Measurements from ENCODE around the gene PAPPA. TPM values are rescaled to one million over a fixed set of nuclear protein-coding genes. Genes with fewer than 3 reads are reported as not detected.

Gene PAPPA
- polyA plus RNA-seq, 1 donor from 2014 or later: 0.04 TPM

GRCh38 chr9:116142706-116143492 is 10.7 kb upstream of the PAPPA start:
- Mint-ChIP-seq H3K27me3 (peaks cover 7% of the 10 kb centered on the region), H3K9me3 (no peaks in the 10 kb centered on the region), H3K4me1 (no peaks in the 10 kb centered on the region), H3K27ac (no peak overlapping the region), H3K36me3 (no peaks in the 10 kb centered on the region), H3K4me3 (no peak overlapping the region)

GRCh38 chr9:116144038-116144437 is 9.6 kb upstream of the PAPPA start:
- Mint-ChIP-seq H3K27ac (no peak overlapping the region), H3K9me3 (no peaks in the 10 kb centered on the region), H3K36me3 (no peaks in the 10 kb centered on the region), H3K4me3 (no peak overlapping the region), H3K27me3 (peaks cover 7% of the 10 kb centered on the region), H3K4me1 (no peaks in the 10 kb centered on the region)

GRCh38 chr9:116144555-116144954 is 9.0 kb upstream of the PAPPA start:
- Mint-ChIP-seq H3K27ac (no peak overlapping the region), H3K36me3 (no peaks in the 10 kb centered on the region), H3K9me3 (no peaks in the 10 kb centered on the region), H3K4me1 (no peaks in the 10 kb centered on the region), H3K27me3 (peaks cover 7% of the 10 kb centered on the region), H3K4me3 (no peak overlapping the region)

- Mint-ChIP-seq H3K27me3 (peaks cover 11% of the 10 kb centered on the region), H3K27ac (no peak overlapping the region), H3K9me3 (no peaks in the 10 kb centered on the region), H3K4me1 (no peaks in the 10 kb centered on the region), H3K36me3 (no peaks in the 10 kb centered on the region), H3K4me3 (no peak overlapping the region)
Measured at GRCh38 chr9:116145036-116145435, 8.6 kb upstream of the PAPPA start.

GRCh38 chr9:116147821-116148220 is 5.8 kb upstream of the PAPPA start:
- Mint-ChIP-seq H3K9me3 (no peaks in the 10 kb centered on the region), H3K4me1 (peaks cover 0 to 3% (median 0%) of the 10 kb centered on the region in 3 donors), H3K27ac (no peak overlapping the region), H3K4me3 (no peak overlapping the region), H3K27me3 (peaks cover 22% of the 10 kb centered on the region), H3K36me3 (no peaks in the 10 kb centered on the region)

GRCh38 chr9:116149844-116150243 is 3.7 kb upstream of the PAPPA start:
- Mint-ChIP-seq H3K36me3 (no peaks in the 10 kb centered on the region), H3K27me3 (peaks cover 24% of the 10 kb centered on the region), H3K4me1 (peaks cover 3% of the 10 kb centered on the region in 3 donors), H3K9me3 (no peaks in the 10 kb centered on the region), H3K27ac (no peak overlapping the region), H3K4me3 (no peak overlapping the region)

- Mint-ChIP-seq H3K4me1 (peaks cover 3 to 9% (median 8%) of the 10 kb centered on the region in 3 donors), H3K36me3 (no peaks in the 10 kb centered on the region), H3K9me3 (no peaks in the 10 kb centered on the region), H3K4me3 (no peak overlapping the region), H3K27ac (no peak overlapping the region), H3K27me3 (peaks cover 36% of the 10 kb centered on the region)
Measured at GRCh38 chr9:116151199-116151598, 2.4 kb upstream of the PAPPA start.

GRCh38 chr9:116151966-116152381 is 1.6 kb upstream of the PAPPA start:
- H3K36me3 Mint-ChIP-seq: no peaks in the 10 kb centered on the region
- H3K9me3 Mint-ChIP-seq: no peaks in the 10 kb centered on the region
- H3K27me3 Mint-ChIP-seq: peaks cover 35% of the 10 kb centered on the region
- H3K4me1 Mint-ChIP-seq: peaks cover 3 to 9% (median 8%) of the 10 kb centered on the region in 3 donors
- no peak overlapping the region for H3K4me3 Mint-ChIP-seq
- H3K27ac Mint-ChIP-seq: no peak overlapping the region

- H3K4me1 Mint-ChIP-seq: peaks cover 3 to 9% (median 8%) of the 10 kb centered on the region in 3 donors
- H3K27ac Mint-ChIP-seq: no peak overlapping the region
- peaks cover 37% of the 10 kb centered on the region for H3K27me3 Mint-ChIP-seq
Measured at GRCh38 chr9:116152390-116152789, 1.2 kb upstream of the PAPPA start.

GRCh38 chr9:116152941-116153764 is 438 bp upstream of the PAPPA start:
- Mint-ChIP-seq H3K27me3 (peaks cover 43% of the 10 kb centered on the region), H3K9me3 (no peaks in the 10 kb centered on the region), H3K4me1 (peaks cover 3 to 9% (median 8%) of the 10 kb centered on the region in 3 donors), H3K4me3 (peak overlapping the region in 1 of 4 donors; percentile 66), H3K36me3 (no peaks in the 10 kb centered on the region), H3K27ac (no peak overlapping the region)

More at GRCh38 chr9:116152390-116152789, 1.2 kb upstream of the PAPPA start:
- no peak overlapping the region for H3K4me3 Mint-ChIP-seq
- no peaks in the 10 kb centered on the region for H3K36me3 Mint-ChIP-seq
- H3K9me3 Mint-ChIP-seq: no peaks in the 10 kb centered on the region

- Mint-ChIP-seq H3K4me3 (no peak overlapping the region), H3K9me3 (peaks cover 0 to 3% (median 0%) of the 10 kb centered on the region in 3 donors), H3K36me3 (no peaks in the 10 kb centered on the region), H3K4me1 (peaks cover 3 to 9% (median 8%) of the 10 kb centered on the region in 3 donors), H3K27ac (no peak overlapping the region), H3K27me3 (peaks cover 48% of the 10 kb centered on the region)
Measured at GRCh38 chr9:116154334-116154975, 864 bp downstream of the PAPPA start.

- Mint-ChIP-seq H3K36me3 (no peaks in the 10 kb centered on the region), H3K9me3 (peaks cover 0 to 3% (median 0%) of the 10 kb centered on the region in 3 donors), H3K27ac (no peak overlapping the region), H3K4me3 (no peak overlapping the region), H3K27me3 (peaks cover 45% of the 10 kb centered on the region), H3K4me1 (peaks cover 3 to 9% (median 8%) of the 10 kb centered on the region in 3 donors)
Measured at GRCh38 chr9:116154976-116155697, 1.5 kb downstream of the PAPPA start.

- H3K4me3 Mint-ChIP-seq: peak overlapping the region in 2 of 4 donors; percentile 25 to 49
- H3K27me3 Mint-ChIP-seq: peaks cover 42% of the 10 kb centered on the region
- peak overlapping the region in 1 of 3 donors; percentile 28 for H3K27ac Mint-ChIP-seq
- no peaks in the 10 kb centered on the region for H3K36me3 Mint-ChIP-seq
- peaks cover 3 to 9% (median 8%) of the 10 kb centered on the region in 3 donors for H3K4me1 Mint-ChIP-seq
- H3K9me3 Mint-ChIP-seq: peaks cover 0 to 3% (median 0%) of the 10 kb centered on the region in 3 donors
Measured at GRCh38 chr9:116155698-116156039, 2.1 kb downstream of the PAPPA start.

GRCh38 chr9:116156621-116157314 is 3.2 kb downstream of the PAPPA start:
- peaks cover 0 to 3% (median 0%) of the 10 kb centered on the region in 3 donors for H3K9me3 Mint-ChIP-seq
- H3K4me3 Mint-ChIP-seq: no peak overlapping the region
- H3K36me3 Mint-ChIP-seq: no peaks in the 10 kb centered on the region
- no peak overlapping the region for H3K27ac Mint-ChIP-seq
- peaks cover 42% of the 10 kb centered on the region for H3K27me3 Mint-ChIP-seq
- peaks cover 3 to 9% (median 8%) of the 10 kb centered on the region in 3 donors for H3K4me1 Mint-ChIP-seq
